GM19239 (cell line): ENCODE measurements around the gene GSTM3.
"Not testable (repeated sequence)": the region's sequence is repeated elsewhere in the genome, so short reads cannot be mapped to it uniquely, and the experiment has no call there.

Source experiments
- DNase-seq: peaks from one replicate; pipeline ENCODE4 v3.0.0; 2011; ENCODE audit warnings: low spot score; ENCODE audit not compliant: insufficient read length
- FAIRE-seq: peaks from 2 replicates; lab custom pipeline; 2011; peaks lifted over from hg19 to GRCh38; lab: Jason Lieb, UNC

Gene GSTM3

DNA sequence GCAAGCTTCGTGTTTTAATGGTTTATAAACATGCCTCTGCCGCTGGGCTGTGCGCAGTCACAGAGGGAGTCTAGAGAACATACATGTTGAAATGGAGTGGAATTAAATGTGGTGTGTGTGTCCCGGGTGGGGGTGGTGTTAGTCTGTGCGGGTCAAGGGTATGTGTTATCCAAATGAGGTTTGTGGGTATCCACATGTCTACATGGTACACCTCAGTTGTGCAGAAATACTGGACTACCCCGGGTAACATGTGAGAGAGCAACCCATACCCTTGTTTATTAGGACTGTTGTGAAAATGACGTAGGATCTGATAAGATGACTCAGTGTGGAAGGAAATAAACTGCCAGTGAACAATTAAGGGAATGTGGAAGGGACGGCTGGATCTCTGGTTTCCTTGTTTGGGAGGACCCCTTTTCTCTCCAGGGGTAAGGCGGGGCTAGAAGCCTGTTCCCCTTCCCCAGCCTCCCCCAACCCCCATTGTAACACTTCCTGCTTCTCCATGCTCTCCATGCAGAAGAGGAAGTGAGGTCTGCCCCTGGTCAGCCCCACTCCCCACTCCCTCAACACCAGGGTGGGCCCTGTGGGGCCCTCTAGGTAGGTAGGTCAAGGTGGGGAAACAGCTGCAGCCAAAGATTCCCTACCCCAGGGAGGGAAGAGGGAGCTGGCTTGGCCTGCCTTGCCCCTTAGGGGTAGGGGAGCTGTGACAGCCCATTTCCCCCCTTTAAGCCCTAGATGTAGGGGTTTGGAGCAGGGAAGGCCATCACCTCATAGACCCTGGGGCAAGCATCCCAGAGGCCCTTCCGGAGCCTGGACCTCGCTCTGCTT, 22.2 kb upstream of the GSTM3 start:
- no peak for FAIRE-seq
- no peak for DNase-seq

DNA sequence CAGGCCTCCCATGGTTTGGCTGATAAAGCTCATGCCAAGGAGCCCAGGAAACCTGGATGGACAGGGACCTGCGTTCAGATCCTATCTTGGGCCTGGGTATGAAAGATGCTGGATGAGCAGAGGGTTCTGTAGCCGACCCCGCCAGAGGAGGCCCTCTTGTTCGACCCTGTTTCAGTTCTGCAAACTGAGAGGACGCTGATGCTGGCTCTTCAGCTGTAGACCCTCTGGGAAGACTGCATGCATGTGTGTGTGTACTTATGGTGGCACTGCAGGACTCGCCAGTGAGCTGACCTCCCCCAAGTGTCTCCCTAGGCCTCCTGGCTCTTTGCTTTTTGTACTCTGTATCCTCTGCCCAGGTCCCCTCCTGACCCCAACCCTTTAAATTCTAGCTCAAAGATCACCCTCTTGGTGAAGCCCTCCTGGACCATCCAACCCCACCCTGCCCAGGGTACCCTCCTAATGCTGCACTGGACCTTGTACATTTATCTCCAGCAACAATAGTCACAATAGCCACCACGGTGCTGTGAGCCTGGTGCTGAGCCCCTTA, 21.3 kb upstream of the GSTM3 start:
- FAIRE-seq = no peak

DNA sequence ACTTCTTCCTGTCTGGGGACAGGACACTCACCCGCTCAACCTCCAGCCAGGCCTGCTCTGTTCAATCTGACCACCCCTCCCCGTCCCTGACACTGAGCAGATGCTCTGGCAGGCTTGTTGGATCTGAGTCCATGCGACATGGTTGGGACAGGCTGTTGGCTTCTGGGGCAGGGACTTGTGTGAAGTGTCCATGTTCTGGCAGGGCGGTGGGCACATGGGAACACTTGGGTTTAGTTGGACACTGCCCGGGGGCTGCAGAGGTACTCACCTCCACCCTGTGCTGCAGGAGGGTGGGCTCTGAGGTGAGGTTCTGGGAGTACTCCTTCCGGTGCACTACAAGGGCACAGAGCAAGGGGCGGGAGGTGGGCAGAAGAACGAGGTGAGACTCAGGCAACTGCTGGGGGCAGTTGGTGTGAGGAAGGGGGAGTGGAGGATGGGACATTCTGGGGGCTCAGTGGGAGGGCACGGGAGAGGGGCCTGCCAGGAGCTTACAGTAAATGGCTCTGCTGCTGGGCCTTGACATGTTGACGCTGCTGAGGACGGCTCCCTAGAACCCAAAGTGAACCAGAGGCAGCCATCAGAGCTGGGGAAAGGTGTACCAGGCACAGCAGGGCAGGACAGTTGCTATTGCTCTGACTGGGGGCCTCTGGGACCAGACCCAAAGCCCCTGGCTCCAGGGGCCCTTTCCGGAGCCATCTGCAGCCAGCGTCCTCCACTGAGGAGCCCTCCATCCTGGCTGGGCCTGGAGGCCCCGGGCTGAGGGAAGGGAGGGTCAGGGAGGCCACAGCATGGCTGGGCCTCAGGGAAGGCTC, 20.6 kb upstream of the GSTM3 start:
- no peak for FAIRE-seq

More for the DNA sequence above, 21.3 kb upstream of the GSTM3 start:
- no peak for DNase-seq

DNA sequence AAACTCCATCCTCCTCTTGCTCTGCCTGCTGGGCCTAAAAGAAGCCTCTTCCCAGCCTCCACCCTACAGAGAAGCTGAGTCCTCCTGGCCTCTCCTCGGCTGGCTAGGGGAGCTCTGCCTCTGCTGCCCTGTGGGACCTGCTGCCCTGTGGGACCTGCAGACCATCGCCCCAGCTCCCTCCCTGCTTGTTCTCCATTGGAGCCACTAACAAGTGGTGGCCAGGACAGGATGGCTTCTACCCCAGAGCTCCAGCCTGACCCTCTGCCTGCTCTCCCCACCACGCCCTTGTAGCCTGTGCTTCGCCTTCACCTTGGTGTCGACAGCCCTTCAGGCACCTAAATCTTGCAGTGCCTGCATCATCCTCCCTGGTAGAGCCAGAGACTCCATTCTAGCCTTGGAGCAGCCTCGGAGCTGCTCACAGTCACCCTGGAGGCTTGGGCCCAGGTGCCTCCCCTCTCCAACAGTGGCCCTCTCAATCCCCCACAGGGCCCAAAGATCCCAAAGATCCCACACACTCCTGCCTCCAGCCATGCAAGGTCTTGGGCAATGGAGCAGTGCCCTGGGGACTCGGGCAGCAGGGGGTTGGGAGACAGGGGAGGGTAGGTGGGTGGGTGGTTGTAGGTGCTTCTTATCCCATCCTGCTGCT, 19.9 kb upstream of the GSTM3 start:
- FAIRE-seq (no peak), DNase-seq (no peak)

More for the DNA sequence above, 20.6 kb upstream of the GSTM3 start:
- DNase-seq = no peak

DNA sequence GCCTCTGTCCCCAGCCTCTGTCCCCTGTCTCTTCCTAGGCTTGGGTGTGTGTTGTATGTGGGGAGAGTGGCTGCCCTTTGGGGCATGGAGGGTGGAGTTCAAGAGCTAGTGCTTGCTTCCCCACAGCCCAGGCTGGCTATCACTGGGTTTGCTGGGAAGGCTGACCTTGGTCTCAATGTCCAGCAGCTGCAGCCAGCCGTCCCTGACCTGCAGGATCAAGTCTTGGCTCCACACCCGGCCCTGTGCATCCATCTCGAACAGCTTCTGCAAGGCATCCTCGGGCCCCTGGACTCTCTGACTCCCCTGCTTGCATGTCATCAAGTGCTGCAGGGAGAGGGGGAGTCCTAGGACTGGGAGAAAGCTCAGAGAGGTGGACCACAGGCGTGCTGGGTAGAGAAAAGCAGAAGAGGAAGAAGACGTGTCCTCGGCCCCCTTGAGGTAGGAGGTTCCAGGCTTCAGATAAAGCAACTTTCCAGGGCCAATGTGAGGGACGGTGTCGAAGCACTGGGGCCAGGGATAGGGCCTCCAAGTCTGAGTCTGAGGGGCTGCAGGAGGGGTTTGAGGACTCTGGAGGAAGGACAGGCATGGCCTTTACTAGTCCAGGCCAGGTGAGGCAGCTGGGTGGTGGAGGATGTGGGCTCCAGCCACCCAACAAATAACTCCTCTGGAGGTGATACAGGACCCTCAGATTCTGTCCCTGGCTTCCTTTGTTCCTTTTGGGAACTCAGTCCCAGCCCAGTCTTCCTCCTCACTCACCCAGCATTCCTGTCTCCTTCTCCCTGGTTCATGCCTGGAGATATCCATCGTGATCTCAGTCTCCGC, 18.9 kb upstream of the GSTM3 start:
- DNase-seq (no peak), FAIRE-seq (no peak)

DNA sequence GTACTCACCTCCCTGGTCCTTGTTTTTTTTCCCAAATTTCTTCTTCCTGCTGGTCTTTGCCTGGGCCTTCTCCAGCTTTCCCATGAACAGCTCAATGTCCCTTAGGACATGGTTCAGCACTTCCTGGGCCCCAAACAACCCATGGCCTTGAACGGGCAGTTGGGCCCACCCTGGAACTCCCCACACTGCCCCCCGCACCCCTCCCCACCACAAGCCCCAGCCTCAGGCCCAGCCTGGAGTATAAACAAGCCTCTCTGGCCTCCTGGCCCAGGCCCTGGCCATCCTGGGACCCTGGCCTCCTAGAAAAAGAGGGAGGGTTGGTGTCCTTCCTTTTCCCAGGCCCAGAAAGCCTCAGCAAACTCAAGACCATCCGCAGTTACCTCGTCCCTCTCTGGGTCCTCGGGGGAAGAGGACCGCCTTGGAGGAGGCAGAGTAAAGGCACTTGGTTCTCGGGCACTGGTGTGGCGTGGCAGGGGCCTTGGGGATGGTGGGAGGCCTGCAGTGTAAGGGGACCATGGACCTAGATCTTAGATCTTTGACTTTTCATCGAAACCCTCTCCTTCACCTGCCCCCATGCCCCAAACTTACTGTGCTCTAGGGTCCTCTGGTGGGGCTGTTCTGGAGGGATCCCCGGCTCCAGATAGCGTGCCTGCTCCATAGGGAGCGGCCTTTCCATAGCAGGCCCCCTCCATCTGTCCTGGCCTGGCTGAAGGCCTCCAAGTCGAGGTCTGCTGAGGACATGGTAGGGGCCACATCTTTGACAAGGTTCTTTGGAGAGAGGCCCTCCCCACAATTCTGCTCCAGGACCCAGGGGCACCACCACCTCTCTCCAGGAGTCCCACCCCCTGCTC, 17.3 kb upstream of the GSTM3 start:
- DNase-seq (no peak), FAIRE-seq (no peak)

DNA sequence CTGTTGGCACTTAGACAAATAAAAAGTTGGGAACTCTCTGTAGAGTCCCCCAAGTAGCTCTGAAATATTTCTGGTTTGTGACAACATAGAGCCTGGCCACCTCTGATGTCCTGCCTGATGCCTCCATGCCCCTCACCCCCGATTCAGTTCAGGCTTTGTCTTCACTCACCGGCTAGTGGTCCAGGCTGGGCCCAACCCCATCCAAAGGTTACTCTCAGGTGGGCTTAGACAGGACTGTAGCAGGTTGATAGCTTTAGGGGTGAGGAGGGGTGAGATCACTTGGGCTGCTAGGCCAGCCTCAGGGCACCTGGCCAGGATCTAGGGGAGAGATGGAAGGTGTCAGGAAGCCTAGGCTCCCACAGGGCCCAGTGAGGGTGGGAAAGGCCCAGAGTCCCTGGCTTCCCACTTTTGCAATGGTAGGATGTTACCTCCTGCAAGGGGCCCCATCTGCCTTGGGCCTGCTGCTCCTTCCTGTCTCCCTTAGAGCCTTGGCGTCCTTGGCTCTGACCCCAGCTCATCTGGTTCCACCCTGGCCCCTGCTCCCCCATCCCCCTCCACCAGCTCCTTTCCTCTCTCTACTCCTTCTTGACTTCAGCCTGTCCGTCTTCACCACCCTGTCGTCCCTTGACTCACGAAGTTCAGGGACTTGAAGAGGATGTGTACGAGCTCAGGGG, 16.1 kb upstream of the GSTM3 start:
- FAIRE-seq (no peak), DNase-seq (no peak)

DNA sequence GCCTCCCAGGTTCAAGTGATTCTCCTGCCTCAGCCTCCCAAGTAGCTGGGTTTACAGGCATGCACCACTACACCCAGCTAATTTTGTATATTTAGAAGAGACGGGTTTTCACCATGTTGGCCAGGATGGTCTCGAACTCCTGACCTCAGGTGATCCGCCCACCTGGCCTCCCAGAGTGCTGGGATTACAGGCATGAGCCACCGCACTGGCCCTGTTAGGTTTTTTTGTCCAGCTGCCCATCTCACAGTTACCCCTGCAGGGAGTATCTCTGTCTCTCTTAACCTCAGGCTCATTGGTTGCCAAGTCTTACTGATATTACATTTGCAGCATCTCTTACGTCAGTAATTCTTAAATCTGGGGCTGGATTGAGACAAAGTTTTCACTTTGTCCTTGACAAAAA, 15.5 kb upstream of the GSTM3 start:
- FAIRE-seq, DNase-seq: not testable (repeated sequence)

DNA sequence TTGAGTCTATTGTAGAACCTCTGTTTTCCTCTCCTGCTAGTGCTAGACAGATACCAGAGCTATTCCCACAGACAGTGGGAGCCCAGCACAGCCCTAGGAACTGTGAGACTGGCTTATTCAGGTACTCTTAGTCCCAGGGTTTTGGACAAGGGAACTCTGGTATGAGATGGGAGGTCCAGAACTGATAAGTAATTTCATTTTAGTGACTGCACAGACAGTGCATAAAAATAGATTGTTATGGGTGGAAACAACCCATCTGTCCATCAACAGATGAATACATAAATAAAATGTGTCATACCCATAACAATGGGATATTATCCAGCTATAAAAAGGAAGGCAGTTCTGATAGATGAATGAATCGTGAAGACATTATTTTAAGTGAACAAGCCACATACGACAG, 13.9 kb upstream of the GSTM3 start:
- no peak for DNase-seq
- no peak for FAIRE-seq

DNA sequence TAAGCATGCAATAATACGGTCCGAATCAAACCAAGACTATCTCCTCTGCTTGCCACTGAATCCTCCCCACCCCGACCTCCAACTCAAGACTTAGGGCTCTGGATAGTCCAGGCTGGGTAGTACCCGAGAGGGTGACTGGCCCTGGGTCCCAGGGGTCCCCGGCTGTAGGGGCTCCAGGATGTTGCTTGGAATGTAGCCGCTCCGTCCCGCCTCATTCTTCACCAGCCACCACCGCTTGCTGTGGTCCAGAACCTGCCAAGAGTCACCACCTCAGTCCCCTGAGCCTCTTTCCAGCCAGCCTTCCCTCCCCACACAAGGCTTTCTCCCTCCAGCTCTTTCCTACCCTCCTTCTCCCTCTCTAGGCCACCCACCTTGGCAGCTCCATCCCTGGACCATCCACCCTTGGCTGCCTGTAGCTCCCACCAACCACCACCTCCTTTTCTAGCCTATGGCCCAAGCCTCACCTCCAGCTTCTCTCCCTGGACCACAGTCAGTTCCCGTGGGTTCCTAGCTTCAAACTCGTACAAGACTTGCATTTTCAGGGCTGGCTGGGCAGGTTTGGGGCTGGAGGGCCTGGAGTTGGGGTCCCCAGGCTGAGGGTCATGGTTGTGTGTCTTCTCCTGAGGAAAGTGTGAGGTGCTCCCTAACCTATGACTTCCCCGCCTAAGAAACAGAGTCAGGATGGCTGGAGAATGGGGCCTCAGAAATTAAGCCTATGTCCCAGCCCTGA, 10.9 kb upstream of the GSTM3 start:
- DNase-seq = no peak
- no peak for FAIRE-seq

DNA sequence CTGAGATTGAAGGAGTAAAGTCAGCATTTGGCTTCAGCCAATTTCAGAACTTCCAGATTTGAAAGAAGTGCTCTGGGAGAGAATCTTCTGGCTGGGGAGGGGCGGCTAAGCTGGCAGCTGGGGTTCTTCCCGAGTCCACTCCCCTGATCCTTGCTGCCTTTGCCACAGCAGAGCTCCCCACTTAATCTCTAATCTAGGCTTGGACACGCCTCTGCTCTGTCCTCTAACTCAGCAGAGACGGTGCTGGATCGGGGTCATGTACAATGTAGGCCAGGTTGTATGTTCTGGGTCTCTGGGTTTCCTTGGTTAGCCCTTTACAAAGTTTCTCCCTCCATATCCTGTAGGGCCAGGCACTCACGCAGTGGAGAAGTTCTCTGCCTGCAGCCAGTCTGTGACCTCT, 10.1 kb upstream of the GSTM3 start:
- no peak for FAIRE-seq
- DNase-seq = no peak

DNA sequence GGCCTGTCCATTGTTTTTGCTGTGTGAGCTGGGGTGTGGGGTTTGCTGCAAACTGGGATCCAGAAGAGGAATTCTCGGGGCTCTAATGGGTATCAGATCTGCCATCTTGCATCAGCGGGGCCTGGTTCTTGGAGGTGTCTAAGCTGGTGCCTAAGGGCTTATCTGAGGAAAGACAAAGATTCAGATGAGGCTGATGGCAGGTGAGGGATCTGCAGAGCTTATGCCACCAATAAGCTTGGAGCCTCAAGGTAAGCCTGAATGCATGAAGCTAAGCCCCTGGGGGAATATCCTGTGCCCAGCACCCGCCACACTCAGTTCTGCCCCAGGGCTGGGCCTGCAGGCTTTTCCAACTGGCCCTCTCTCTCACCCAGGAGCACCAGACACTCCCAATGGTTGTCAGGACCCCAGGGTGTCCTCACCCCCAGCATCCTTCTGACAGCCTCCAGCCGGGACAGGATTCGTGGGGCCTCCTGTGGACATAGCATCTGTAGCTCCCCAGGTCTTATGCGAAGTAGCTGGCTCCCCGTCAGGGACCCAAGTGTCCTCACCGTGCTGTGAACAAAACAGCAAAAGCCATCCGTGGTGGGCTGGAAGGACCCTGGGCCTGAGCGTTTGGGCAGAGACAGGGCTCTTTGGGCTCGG, 9.5 kb upstream of the GSTM3 start:
- DNase-seq (no peak), FAIRE-seq (no peak)

DNA sequence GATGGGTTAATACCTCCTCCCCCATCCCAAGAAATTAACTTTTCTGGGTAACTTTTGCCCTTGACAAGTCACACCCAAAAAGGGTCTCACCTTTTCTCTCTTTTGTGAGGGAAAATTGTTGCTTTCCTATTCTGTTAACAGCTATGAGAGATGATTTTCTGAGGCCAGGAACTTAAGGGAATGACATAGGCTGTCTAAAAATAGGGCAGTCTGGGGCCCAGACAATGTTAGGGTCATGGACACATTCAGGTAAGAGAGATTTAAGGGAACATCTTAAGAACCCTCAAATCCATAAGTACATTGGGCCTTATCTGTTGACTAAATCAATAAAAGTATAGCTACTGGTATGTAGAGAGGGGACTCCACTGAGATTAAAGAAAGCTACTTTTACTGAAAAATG, 8.4 kb upstream of the GSTM3 start:
- DNase-seq = no peak
- no peak for FAIRE-seq

DNA sequence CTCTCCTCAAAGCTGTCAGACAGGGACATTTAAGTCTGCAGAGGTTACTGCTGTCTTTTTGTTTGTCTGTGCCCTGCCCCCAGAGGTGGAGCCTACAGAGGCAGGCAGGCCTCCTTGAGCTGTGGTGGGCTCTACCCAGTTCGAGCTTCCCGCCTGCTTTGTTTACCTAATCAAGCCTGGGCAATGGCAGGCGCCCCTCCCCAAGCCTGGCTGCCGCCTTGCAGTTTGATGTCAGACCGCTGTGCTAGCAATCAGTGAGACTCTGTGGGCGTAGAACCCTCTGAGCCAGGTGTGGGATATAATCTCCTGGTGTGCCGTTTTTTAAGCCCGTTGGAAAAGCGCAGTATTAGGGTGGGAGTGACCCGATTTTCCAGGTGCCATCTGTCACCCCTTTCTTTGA, 7.5 kb upstream of the GSTM3 start:
- FAIRE-seq, DNase-seq: not testable (repeated sequence)

DNA sequence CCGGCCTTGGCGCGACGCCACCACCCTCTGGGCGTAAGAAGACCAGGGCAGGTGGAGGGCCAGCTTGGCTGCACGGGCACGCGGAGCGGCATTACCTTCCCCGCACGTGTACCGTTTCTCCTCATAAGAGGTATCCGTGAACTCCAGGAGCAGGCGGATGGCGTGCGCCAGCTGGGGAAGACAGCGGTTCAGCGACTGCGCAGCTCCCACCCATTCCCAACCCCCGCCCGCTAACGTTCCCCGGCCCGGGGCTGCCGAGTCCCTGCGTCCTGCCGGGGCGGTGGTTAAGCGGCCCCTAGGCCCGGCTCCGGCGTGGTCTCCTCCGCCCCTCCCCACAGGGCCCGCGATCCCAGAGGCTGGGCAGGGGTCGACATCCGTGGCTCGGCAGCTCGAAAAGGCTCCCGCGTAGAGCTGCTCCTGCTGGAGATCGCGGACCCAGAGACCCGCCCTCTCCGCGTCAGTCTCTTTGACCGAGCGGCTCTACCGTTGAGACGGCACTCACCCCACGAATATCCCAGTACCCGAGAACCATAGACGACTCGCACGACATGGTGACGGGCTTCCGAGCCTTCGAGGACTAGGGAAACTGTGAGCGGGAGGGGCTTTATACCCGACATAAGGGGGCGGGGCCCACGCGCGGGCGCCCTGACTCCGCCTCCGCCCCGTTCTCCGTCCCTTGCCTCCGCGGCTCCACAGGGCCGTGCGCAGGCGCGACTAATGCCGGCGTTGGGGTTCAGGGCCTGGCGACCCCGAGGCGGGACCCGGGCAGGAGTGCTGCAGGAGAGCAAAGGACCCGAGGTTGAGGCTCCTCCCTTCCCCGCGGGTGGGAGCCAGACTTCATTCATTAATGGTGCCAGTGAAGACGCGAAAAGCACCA, 862 bp downstream of the GSTM3 start:
- DNase-seq (peak; percentile 71), FAIRE-seq (no peak)

DNA sequence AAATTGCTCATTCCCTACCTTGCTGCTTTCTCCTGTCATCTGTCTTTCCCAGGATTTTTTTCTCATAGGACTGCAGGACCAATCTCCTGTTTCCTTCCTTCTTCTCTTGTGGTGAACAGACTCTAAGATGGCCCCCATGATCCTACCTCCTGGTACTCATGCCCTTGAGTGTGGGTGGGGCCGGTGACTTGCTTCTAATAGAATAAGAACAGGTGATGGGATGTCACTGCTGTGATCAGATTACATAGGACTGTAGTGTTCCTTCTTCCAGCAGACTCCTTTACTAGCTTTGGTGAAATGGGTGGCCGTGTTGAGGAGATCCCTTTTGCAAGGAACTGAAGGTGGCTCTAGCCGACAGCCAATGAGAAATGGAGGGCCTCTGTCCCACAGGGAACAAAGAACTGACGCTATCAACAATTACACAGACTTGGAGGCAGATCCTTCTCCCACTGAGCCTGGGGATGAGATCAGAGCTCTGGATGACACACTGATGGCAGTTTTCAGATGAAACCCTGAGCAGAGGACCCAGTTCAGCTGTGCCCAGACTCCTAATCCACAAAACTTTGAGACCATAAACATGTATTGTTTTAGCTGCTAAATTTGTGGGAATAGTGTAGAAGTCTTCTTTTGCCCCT, 7.5 kb downstream of the GSTM3 start:
- DNase-seq = no peak
- no peak for FAIRE-seq
